HG03469 (cell line): ENCODE measurements around the gene CABLES1.

Experiments
- ATAC-seq: cut with Tn5 transposase; IDR thresholded peaks from one replicate; pipeline ENCODE4 v1.9.1; 2021; ENCODE audit warnings: mild to moderate bottlenecking, moderate library complexity, moderate number of reproducible peaks; ENCODE audit not compliant: unreplicated experiment

The CABLES1 gene

DNA sequence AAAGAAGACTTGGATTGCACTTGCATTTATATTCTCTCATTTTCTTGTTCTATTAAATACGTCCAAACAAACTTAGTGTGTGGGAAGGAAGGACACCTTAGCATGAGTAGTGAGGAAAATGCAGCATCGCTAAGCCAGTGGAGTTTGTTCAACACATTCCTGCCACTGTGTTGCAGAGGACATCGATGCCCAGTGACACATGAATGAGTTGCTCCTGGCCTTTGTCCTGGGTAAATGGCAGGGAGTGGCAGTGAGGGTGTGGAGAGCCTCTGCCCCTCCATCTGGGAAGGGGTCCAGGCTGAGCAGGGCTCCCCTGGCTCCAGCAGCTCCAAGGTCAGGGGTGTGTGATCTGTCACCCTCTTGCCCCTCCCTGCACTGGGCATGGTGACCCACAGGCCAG, 75.9 kb downstream of the CABLES1 start:
- ATAC-seq = no peak

DNA sequence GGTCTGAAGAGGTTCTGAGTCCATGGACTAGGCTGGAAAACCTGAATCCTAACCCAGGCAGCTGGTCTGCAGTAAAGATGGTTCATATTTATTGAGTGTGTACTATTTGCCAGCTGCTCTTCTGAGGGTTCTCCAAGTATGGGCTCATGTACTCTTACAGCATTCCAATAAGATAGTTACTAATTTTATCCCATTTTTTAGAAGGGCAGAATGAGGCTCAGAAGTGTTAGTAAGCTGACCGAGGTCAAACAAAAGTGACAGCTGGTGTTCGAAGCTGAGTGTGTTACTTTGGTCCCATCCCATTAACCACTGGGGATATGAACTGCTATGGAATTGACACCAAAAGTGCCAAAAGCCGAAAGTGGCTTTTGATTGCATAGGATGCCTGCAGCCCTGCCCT, 76.9 kb downstream of the CABLES1 start:
- no peak for ATAC-seq

DNA sequence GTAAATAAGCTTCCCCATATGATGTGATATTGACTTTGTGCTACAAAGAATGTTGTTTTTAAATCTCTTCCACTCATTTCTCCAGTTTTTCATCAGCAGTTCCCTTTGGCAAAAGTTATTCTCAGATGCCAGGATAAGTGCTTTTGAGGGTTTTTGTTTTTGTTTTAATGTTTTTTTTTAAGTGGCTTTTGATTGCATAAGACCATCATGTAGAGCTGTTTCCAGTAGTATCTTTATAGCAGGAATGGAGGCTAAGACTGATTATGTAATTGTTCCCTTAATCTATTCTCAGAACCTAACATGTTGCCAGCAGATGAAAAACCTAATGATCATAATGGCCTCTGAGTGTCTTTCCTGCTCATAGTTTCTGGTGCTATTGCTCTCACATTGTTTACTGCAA, 77.9 kb downstream of the CABLES1 start:
- no peak for ATAC-seq

DNA sequence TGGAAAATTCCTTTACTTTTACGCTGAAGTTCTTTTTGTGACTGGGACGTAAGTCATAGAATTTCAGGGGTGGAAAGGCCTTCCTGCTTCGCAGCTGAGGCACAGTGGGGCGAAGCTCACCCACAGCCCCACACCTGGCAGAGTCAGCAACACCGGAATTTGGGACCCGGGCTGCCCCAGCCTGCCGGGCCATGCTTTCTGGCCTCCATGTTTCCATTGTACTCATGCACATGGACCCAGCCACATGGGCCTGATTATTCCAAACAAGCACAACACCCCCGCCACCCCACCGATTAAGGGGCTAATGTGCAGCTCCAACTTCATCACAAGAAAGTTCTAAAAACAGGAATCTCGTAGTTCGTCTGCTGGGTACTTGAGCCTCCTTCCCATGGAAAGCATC, 82.5 kb downstream of the CABLES1 start:
- ATAC-seq = no peak

DNA sequence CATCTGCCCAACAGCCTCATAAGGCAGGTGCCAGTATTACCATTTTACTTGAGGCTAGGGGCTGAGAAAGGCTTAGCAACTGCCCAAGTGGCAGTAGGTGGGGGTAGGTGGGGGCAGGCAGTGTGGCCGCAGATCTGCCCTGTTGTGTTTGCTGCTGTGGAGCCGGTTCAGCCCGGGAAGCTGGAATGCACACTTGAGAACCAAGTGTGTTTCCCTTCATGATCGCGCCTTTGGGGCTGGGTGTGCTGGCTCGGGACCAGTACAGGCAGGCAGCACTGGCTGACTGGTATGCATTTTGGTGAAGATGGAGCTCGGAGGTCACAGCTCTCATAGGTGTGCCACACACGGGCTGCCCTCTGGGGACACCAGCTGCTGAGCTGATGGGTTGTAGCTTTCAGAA, 85.1 kb downstream of the CABLES1 start:
- no peak for ATAC-seq

DNA sequence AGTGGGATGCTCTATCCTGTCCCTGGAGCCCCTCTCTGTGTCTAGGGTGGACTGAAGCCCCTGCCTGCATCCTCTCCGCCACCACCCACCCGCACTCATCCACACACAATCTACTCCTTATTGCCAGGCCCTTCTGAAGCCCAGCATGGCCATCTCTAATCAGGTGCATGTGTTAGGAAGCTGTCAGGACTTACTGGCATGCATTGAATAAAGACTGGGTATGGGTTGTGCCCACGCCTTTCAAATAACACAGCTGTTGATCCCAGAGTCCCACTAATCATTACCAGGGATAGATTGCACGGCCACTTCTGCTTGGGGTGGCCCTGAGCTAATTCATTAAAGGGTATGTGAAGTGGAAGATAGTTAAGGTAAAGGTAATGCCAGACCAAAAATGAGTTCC, 88.4 kb downstream of the CABLES1 start:
- ATAC-seq = no peak

DNA sequence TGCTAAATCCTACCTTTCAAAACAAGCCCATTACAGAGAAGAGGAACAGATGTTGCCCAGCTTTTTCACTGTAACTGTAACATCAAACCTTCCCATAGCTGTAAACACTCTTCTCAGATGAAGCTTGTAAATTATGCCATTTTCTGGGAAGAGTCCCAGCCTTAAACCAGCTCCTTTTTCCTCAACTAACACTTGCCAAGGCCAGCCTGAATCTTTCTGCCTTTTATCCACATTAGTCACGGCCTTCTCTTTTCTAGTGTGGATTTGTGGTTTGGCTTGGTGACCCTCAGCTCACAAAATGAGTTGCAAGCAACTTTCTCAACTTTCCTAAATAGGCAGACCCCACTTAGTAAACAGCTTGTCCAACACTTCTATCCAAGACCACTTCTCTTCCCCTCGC, 90.2 kb downstream of the CABLES1 start:
- no peak for ATAC-seq

DNA sequence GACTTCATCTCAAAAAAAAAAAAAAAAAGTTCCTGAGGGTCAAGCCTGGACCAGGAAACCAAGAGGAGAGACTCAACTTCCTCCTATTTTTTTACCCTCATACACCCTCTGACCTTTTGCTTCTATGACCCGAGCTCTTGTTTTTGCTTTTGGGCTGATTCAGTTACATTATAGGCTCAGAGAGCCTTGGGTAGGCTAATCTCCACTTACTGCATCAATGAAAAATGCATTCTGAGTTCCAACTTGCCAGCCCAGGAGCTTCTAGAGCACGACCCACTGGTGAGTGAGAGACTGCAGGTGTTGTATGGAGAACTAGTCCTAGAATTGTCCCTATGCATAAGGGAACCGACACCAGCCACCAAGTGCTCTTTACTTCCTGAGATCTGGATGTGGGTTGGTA, 91.1 kb downstream of the CABLES1 start:
- no peak for ATAC-seq

DNA sequence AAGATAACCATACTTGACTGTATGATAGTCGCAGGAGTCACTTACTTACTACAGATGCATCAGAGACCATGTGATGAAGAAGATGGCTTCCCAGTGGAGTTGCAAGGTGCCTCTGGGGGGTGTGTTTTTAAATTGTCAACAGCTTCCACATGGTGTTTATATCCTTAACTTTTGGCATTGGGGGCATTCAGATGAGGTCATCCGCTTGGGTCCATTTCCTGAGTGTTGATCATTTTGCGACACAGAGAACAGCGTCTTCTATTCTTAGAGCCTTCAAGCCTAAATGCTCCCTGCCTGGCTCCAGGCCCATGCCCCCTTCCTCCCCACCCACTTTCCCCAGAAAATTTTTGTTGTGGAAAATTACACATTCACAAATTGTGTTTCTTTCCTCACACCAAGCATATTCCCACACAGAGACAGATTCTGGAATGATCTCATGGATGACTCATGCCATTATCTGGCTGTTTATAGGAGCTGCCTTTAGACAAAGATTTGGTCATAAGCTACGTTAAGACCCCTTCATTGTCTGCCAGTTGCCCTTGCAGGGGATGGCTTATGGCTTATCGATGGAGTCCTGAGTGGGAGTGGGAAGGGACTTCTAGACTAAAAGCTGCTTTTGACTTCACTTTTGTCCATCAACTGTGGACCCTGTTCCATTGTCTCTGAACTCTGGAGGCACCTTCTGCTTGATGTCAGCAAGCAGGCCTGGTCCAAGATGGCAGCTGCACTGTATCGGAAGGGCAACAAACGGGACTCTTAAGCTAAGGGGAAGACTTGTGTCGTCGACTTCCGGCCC, 91.8 kb downstream of the CABLES1 start:
- no peak for ATAC-seq

DNA sequence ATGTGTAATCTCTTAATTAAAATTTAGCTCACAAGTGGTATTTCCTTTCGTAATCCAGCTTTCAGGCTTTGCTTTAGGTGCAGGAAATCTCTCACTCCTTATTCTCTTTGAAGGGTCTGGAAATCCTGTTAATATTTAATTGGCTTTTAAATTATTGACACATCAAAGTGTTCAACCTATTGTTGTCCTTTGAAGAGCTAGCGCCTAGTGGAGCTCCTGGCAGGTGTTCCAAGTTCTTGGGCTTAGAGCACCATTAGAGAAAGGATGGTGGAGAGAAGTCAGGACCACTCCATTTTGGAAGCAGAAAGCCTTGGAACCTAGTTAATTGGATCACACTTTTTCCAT, 92.4 kb downstream of the CABLES1 start:
- ATAC-seq = no peak

DNA sequence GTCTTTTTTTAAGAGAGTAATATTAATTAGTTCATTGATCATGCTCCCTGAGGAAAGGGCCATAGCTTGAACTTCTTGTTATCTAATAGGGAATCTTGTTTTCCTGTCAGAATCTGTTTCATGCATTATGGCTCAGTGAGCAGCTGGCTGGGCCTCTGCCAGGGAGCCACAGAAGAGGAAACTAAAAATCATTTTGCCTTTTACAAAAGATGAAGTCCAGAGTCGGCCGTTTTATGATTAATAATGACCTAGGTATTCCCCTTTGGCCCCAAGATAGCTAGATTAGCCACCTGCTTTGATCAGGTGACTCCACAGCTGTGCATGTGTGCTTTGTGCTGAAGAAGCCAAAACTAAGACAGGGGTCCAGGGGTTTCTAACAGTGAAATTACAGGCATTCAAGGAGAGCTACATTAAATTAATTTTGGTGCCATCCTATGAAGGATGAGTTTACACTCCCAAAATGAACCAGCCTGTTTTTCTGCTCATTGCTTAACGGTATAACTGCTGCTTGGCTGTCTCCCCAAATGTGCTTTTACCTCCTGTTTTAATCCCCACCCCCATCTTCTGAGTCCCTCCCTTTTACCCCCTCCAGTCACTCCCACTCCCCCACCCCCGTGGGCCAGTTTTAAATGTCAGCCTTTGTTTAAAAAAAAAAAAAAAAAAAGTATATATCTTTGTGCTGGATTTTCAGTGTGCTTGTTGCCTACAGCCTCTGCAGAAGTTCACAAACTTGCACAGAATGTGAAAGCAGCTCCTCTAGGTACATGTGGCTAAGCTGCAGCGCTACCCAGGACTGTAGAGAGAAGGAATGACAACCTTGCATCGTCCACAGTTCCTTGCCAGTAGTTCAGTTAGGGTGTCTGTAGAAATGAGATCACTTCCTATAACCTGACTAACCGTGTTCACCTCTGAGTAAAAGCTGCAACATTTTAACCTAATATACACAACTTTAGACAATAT, 93.1 kb downstream of the CABLES1 start:
- peak; percentile 24 for ATAC-seq

DNA sequence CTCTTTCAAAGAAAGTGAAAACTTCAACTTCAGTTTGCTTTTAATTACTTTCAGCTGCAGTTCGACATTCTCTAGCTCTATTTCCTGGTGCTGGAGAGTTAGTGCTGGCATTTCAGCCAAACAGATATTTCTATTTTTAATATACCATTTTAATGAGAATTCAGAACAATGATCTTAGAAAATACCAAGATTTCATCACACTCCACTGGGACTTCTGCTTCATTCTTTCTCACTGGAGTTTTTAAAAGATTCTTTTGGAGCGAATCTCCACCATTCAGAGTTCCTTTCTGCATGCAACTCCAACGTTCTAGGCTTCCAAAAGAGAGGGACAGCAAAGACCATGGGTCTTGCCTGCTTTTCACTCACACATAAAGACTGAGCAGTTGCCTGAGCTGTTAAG, 94.2 kb downstream of the CABLES1 start:
- no peak for ATAC-seq

DNA sequence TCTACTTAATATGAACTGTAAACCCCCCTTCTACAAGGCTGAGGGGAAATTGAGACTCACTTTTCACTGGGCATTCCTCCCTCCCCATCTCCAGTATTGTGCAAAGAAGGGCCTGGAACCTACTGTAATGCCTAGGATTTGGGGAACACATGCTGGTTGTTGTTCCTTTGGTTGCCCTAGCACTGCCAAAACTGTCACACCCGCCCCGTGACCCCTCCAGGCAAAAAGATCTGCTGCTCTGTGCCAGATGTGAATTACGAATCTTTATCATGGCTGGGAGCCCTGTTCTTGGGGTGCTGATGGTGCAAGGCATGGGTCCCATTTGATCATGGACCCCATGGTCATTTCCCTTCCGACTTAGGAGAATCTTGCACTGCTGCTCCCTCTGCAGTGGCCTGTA, 95.4 kb downstream of the CABLES1 start:
- ATAC-seq = no peak

DNA sequence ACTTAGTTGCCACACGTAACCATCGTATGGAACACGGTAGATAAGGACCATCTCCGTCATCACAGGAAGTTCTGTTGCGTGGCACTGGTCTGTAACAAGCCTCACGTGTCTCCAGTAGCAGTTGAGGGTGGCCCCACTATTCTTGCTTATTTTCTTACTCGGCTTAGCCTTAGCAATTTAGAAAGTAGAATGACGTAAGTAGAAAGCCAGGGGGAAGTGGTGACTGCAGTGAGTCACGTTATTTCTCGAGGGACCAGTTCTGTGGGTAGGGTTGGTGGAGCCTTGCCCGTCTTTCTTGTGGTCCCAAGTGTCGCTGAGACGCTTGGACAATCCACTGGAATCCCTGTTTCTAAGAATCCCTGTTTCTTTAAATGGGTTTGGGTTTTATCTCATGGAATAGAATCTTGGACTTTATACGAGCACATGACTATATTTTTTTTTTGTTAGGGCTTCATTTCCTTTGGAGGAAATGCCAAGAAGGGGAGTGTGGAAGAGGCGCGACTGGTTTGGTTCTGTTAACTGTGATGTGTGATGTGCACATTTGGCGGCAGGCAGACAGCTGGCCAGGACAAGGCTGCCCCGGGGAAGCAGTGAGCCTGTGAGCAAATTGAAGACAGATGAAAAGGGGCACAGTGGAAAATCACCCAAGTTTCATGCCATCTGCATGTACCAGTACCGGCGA, 96.2 kb downstream of the CABLES1 start:
- ATAC-seq = peak; percentile 71

DNA sequence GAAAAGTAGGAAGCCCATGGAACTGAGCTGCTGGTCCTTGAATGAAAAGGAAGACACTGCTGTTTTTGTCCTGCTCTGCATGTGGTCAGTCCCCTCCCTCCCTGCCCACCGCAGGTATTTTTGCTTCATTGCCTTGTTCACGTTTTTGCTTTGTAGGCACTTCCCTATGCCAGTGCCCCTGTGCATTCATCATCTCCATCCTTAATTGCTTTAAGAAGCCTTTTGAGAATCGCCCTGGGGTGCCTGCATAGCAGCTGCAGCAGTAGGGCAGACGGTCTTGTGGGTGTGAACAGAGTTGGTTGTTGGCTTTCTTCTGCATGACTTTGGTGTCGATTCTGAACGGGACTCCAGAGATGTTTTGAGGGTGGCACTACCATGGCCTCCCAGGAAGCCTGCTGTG, 97.0 kb downstream of the CABLES1 start:
- ATAC-seq = no peak

DNA sequence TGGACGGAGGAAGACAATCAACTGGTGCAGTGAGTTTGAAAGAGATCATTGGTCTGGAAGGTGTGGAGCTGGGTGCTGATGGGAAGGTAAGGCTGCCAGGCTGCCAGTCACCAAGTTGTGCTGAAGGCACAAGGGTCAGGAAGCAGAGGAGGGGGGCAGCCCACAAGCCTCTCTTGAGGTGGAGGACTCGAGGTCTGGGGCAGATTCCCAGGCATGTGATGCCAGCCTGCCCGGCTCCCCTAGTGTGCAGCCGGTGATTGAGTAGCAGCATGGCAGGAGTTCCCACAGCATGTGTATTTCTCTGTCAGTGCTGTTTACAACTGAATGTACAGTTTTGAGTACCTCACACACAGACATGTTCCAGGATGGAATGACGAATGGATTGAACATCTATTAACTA, 99.3 kb downstream of the CABLES1 start:
- ATAC-seq = no peak

DNA sequence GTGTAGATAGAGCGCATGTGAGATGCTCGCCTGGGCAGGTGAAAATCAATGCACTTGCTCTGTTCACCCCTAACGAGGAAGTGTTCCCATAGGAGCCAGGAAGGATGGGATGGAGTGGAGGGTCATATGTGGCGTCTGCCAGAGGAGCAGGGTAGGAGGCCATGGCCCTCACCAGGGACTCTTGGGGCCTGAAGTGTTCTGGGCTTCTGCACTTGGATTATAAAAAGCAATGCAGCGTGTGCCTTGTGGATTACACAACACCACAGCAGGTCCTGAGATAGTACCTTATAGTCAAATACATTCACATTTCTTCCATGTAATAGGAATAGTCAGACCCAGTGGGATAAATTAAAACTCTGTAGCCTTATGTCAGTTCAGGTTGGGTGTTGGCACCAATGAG, 100.1 kb downstream of the CABLES1 start:
- no peak for ATAC-seq

DNA sequence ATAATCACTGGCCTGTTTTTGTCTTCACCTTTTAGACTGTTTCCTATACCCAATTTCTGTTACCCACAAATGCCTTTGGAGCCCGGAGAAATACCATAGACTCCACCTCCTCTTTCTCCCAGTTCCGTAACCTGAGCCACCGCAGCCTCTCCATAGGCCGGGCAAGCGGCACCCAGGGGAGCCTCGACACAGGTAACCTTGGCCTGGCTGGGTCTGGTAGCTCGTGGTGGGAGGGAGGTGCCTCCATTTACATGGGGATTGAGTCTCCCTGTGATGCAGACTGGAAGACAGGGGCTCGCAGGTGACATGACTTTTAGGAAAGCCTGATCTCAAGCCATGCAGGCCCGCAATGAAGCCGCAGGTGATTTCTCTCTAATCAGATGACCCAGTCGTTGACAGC, 100.6 kb downstream of the CABLES1 start:
- no peak for ATAC-seq

DNA sequence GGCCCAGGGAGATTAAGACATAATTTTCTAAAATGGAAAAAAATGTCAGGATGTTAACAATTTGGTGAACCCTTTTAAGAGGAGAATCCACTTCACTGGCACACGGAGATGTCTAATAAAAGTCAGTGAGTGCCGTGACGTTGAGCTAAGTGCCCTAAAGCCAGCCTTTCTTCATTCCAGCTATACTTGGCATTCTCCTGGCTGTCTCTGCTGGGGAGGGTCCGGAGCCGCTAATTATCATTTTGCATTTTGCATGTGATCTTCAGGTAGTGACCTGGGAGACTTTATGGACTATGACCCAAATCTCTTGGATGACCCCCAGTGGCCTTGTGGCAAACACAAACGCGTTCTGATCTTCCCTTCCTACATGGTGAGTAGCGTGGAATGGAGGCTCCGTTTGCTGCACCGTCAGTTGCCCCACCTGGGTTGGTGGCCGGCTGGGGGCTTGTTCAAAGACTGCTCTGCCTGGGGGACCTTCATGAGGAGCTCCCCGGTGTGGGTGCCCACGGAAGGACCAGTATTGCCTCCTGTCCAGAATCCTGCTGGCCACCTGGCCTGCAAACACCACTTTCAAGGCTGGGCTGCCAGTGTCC, 101.7 kb downstream of the CABLES1 start:
- no peak for ATAC-seq

DNA sequence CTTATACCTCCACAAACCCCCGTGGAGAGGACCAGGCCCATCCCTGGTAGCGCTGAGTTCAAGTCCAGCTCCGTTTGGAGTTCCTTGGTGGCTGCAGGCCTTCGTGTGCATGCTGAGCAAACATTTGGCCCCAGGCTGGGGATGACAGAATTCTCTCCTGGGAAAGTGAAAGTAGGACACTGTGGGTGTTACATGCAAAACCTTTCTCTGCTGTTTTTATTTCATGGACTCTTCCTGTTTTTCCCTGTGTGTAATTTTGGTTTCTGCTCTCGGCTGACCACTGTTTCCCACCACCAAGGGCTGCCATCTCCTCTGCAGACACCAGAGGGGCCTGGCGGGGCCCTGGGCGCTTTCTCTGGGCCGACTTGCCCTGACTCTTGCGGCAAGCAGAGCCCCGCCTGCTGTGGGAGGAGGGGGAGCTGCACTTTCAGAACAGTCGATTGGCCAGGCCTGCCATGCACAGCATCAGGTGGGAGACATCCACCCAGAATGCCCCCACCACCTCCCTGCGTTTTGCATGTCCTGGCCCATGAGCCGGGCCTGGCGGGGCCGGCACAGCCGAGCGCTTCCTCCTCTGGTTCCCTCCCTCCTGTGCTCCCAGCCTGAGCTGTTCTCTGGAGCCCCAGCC, 102.4 kb downstream of the CABLES1 start:
- peak; percentile 37 for ATAC-seq

DNA sequence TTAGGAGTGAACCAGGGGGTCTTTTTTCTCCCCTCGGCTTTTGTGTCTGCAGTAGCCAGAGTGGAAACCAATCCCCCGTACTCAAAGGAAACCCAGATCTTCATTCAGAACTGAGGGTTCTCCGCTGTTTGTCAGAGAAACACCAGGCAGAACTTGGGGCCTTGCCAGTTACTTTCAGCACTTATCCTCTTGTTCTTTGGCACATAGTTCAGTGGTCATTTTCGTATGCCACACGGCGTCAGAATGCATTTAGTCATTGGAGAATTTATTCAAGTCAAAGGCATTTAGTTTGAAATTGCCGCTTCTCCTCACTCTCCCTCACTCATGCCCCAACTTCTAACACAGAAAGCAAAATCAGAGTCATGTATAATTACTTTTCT, 102.9 kb downstream of the CABLES1 start:
- ATAC-seq = no peak
